Activated gamma-delta T cell (primary cell): ENCODE data around the gene STIM2.

Experiments used
- DNase-seq: peaks from one replicate; lab custom pipeline; 2025; lab: John Stamatoyannopoulos, UW

STIM2 gene

DNA sequence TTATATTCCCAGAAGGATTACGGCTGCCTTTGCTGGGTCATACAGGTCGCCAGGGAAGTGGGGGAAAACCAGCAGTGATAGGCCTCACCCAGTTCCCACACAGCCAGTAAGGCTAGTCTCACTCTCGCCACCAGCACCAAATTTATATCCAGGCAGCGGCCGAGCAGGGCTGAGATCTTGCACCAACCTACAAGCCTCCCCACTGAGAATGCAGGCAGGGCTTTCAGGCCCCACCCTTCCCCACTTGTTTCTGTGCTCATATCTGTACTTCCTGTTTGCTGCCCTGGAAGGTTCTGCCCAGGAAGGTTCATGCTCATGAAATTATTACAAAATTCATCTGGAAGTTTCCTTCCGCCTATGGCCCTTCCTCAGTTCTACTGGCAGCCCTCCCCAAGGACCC lies 179.7 kb downstream of the STIM2 start:
- no peak for DNase-seq

DNA sequence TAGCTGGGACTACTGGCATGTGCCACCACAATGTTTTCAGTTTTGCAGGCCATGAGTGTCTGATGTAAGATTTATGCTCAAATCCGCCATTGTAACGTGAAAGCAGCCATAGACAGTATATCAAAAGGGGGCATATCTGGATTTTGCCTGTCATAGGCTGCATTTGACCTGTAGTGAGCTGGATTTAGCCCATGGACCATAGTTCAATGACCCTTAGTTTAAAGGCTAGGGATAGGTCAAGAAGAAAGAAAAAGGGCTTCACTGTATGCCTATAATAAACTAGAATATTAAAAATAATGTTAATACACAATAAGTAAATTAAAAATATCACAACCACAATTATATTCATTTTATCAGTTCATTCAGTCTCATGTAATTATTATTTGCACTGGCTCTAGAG lies 181.8 kb downstream of the STIM2 start:
- DNase-seq: no peak

DNA sequence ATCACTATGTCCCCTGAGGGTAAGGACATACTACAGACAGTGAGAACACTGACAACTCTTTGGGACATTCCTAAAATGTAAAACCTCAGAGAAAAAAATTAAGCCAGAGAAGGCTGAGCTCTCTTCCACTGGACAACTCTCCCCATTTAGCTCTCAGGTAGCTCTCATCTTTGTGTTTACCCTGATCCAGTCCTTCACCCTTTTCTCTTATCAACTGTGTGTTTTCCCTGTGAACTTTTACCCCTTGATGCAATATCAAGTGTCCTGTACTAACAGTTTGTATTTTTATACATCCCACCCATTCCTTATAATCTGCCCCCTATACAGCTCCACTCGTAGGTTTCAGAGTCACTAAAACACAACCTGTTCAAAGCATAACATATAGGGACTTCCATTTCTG lies 182.6 kb downstream of the STIM2 start:
- no peak for DNase-seq

DNA sequence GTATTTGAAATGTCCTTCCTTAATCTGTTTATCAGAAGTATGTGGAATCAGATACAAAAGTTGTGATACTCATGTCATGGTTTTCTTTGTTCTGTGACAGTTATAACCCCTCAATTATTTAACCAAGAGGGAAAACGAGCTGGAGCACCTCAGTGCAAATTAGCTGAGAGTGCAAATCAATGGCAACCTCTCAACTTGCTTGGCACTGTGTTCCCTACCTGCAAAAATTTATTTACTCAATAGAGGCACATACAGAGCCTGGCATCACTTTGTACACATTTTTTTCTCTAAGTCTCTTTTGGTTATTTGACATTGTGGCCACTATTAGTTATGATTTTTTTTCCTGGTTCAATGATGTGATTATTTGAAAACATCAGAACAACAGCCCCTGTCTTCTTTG lies 186.2 kb downstream of the STIM2 start:
- DNase-seq: no peak

DNA sequence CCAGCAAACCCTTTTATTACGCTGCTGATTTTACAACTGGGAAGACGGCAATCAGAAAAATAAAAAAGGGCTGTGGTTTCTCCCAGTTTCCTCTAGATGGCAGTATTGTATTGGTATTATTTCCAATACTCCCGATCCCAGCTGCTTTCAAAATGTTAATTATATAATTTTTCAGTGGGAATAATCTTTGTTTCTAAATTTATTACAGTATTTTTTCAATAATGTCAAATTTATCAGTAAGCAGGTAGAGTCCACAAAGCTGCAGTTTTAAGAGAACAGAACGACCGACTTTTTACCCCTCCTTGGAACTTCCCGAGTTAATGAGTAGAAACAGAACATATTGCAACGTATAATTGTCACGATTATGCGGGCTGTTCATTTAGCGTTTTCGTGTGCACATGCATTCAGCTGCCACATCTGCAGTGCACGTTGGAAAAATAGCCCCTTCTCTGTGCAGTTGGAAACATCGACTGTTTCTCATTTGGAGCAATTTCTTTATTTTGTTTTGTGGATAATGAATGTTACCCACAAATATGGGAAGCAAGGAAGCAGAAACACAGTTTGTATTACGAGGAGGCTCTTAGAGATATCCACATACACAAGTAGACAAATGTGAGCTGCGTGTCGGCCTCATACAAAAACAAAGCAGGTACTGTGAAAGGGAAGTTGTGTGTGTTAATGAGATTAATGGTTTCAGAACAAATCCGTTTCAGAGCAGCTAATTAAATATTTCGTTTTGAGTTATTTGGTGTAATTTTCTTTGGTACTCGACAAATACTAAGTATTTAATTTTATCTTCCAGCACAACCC lies 188.0 kb downstream of the STIM2 start:
- no peak for DNase-seq

DNA sequence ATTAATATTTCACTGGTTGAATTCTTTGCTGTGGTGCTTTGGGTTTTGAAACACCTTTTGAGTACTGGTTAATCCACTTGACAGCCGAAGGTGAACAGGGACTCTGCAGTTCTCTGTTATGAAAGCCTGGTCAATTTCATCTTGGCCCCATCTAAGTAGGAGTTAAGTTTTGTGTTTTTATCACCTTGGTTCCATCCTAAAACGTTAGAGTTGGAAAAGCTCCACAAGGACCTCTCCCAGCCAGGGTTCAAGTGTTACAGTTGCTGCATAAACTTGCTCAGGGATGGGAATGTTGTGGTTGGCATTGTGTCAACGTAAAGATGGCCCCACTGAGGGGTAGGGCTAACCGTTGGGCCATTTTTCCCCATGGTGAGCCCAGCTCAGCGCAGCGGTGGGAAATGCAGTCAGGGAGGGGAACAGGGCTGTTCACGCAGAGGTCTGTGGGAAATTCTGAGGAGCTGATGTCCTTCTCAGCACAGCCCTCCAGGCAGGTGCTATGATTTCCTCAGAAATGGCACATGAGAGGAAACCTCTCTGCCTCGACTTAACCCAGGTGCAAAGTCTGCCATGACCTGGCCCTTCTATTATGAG lies 188.7 kb downstream of the STIM2 start:
- no peak for DNase-seq

DNA sequence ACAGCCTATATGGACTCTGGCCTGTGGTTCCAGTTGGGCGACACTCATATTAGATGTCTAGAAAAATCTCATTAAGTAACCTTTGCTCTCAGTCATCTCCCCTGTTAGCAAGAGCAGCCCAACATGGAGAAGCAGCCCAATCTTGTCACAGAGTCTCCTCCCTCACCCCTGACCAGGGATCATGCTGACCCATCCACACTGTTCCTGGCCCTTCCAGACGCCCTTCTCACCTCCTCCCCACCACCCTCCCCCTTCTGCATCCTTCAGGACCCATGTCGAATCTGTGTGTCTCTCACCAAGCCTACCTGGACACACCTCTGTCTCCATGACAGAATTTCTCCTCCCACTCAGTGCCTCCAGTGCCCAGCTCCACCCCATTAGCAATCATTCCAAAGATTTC lies 190.1 kb downstream of the STIM2 start:
- no peak for DNase-seq

DNA sequence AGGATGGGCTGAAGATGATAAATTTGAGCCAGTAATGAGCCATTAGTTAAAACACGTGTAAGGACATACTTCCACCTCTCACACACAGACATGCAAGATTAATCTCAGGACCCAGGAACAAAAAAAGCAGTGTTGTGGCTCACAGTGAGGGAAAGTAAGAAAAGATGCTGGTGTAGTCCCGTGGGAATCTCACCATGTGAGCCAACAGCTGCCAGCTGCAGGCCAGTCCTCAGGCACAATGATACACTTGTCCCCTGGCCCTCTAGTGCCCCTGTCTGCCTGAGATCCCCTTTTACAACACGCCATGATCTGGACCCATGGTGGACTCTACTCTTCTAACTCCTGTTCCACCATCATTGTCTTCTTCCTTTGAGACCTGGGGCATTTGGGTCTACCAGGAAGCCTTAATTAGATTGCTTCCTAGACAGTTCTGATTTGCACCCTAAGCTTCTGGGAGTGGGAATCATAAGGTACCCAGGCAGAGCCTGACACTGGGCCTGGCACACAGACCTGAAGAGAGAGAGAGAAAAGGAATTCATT lies 194.7 kb downstream of the STIM2 start:
- no peak for DNase-seq

DNA sequence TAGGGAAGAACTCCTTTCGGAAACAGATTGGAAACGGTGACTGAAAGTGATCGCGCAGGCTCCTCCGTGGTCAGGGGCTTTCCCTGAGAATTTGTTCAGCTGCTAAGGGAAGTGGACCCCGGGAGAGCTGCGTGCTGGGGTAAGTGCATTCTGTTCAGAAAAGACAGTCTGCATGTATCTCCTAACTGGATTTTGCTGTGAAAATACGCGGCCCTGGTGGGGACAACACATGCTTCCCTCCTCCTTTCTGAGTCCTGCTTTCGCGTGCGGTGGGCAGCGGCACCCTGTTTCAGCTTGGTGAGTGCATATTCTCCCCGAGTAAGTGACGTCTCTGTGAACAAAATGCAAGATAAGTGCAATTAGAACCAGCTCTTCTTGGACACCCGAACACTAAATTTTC lies 195.6 kb downstream of the STIM2 start:
- DNase-seq: no peak

DNA sequence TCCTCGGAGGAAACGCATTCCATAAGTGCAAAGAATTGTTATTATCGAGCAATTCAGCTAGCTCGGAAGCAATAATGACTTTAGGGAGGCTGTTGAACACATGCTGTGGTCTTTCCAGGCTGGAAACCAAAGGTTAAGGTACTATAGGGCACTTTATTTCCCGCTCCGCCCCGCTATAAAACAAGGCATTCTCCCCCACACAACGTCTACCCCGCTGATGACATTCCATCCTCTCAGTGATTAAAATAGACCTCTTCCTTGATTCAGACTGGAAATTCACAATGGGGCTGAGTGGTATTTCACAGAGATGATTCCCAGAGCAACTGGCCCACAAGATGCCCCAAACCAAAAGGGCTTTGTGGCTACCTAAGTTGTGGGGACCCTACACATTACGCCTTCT lies 196.4 kb downstream of the STIM2 start:
- no peak for DNase-seq

DNA sequence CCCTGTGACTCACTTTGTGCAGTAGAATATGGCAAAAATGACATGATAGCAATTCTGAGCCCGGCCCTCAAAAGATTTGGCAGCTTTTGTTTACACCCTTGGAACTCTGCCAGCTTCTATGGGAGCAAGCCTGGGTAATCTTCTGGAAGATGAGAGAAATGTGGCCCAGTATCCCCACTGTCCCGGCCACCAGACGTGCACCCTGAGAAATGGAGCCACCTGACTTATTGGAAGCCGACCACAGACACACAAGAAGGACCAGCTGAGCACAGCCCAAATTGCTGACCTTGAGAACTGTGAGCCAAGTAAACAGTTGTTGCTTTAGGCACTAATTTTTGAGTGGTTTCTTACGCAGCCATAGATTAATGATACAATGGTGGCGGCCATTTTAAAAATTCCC lies 197.0 kb downstream of the STIM2 start:
- no peak for DNase-seq

DNA sequence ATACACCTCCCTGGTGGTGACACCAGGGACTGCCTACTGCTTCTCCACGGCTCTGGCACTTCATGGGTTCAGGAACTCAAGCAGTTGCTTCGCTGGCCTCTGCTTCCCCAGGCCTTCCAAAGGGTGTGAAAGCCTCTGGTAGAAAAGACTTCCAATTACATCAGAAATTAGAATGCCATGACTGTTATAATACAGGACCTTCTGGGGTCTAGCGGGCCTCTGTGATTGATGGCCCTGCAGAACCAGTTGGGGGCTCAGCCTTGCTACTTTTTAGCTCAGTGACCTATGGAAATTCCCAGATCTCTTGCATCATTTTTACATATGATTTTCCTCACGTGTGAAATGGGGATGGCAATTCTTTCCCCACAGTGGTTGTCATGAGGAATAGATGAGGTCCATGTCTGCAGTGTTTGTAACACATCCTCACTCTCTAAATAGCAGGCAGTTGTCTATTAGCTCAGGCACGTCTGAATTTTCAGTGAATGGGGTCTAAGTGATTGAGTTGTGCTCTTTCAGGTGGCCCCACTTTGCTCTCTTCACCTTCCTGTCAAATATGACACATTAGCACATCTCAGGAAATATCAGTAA lies 198.3 kb downstream of the STIM2 start:
- DNase-seq: no peak

DNA sequence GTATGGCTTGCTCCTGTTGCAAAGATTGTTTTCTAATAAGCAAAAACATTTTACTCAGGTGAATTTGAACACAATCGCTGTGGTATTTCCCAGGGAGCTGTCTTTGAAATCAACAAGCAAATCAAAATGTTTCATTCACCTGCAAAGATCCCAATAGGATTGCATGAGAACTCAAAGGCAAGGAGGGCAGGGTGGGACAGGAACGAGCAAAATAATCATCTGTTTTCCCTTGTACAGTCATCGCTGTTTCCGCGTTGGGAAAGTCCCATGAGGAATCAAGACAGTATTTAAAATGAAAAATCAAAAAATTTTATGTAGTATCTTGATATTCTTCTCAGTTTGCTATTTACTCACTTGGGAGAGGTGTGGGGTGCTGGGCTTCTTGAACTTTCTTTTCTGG lies 198.8 kb downstream of the STIM2 start:
- DNase-seq: no peak

DNA sequence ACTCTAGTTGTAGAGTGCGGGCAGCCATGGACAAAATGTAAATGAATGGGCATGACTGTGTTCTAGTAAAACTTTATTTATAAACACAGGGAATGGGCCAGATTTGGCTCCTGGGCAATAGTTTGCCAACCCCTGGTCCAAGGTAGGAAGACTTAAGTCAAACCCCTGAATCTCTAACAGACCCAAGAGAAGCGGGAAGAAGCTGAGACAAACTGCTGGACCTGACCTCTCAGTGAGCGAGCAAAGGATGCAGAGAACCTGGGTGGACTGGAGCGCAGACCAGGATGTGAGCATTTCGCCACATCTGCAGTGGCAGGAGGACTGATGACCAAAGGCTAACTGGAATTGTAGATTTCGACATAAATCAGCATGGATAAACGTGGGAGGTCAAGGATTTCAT lies 201.6 kb downstream of the STIM2 start:
- no peak for DNase-seq

DNA sequence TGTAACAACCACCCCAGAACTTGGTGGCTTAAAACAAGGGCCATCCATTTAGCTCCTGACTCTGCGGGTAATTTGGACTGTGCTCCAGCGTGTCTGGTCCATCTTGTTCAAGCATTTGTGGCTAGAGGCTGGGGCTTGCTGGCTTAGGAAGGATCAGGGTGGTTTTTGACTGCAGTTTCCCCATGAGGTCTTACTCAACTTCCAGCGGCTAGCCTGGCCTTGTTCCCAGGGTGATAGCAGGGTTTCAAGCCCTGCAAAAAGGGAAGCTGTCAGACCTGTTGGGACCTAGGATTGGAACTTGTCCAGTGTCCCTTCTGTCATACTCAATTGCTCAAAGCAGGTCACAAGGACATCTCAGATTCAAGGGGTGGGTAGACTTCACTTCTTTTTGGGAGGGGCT lies 205.9 kb downstream of the STIM2 start:
- no peak for DNase-seq

DNA sequence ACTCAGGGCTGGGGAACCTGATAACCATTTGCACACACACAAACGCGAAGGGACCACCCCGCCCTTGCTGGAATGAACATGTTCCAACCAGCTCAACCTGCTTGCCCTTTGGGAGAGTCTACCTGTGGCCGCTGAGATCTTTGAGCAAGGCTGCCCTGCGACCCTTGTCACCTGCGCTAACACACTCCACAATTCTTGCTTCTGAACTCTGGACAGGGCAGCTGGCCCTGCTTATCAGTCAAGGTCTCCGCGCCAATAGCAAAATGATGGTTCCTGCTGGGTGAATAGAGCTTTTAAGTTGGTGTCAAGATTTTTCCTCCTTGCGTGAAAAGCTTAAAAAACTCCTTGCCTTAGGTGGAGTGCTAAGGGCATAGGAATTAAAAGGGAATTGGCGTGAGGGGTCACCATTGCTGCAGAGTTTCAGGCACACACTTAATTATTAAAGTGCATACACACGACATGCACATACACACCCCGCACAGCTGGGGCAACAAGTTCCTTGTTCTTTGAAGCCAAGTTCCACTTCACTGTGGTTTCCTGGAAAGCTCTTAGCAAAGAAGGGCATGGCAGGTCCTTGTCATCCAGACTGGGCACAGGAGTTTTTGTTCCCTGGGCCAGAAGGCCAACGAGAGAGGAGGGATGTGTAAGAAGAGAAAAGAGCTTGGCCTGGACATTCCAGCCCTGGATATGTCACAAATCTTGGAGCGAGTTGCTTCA lies 207.7 kb downstream of the STIM2 start:
- no peak for DNase-seq
